ENCODE results near the gene TCOF1. TPM values are rescaled to one million over a fixed set of nuclear protein-coding genes. Genes with fewer than 3 reads are reported as not detected.

The TCOF1 gene
- total RNA-seq, 1 donor from 2014 or later, result 32.5 TPM

DNA sequence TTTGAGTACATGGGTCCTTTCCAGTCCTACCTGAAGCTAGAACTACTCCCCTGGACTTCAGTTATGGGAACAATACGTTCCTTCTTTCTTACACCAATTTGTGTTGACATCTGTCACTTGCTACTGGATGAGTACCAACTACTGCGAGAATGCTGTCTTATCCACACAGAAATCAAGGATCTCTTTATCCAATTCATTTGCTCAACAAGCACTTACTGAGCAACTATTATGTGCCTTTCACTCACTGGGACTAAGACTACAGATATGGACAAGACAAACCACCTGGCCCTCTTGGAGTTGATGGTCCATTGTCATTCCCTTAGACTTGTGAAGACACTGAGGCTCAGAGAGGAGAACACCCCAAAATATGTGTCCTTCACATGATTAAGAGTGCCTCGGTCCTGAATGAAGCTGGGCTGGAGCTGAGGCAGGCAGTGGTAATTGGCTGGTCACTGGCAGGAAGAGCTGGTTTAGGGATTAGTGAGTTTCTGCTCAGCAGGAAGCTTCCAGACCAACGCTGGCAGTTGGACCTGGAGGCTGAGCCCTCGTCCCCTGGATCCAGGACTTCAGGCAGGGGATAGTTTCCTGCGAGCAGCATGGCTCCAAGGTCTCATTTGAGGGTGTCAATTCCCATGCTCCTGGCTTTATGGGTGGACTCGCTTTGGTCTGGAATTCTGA is 46.3 kb upstream of the TCOF1 start:
- H3K9me3 Mint-ChIP-seq (ENCODE audit: unreplicated experiment), result no peaks in the 10 kb centered on the region

DNA sequence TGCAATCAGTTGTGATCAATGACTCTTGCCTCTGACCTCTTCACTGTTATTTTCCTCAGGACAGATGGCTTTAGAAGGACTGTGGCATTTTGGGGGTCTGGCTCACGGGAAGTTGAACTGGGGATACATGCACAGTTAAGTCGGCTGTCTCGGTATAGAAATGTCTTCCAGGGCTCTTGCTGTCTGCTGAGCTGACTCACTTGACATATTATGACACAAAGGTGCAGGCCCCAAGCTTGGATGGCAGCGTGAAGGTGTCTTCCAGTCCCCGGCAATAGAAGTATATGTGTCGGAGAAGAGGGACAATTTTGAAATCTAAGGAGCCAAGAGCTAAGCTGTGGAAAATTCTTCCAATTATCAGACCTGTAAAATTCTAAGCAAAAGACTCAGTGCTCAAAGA is 45.0 kb upstream of the TCOF1 start:
- no peaks in the 10 kb centered on the region for H3K36me3 Mint-ChIP-seq (ENCODE audit: unreplicated experiment)
- no peak overlapping the region for H3K27ac Mint-ChIP-seq (ENCODE audit: unreplicated experiment)
- peaks cover 35% of the 10 kb centered on the region for H3K4me1 Mint-ChIP-seq (ENCODE audit: unreplicated experiment)
- no peak for DNase-seq (ENCODE audit: extremely low spot score, unreplicated experiment)
- TF ChIP-seq, protein P1, sequence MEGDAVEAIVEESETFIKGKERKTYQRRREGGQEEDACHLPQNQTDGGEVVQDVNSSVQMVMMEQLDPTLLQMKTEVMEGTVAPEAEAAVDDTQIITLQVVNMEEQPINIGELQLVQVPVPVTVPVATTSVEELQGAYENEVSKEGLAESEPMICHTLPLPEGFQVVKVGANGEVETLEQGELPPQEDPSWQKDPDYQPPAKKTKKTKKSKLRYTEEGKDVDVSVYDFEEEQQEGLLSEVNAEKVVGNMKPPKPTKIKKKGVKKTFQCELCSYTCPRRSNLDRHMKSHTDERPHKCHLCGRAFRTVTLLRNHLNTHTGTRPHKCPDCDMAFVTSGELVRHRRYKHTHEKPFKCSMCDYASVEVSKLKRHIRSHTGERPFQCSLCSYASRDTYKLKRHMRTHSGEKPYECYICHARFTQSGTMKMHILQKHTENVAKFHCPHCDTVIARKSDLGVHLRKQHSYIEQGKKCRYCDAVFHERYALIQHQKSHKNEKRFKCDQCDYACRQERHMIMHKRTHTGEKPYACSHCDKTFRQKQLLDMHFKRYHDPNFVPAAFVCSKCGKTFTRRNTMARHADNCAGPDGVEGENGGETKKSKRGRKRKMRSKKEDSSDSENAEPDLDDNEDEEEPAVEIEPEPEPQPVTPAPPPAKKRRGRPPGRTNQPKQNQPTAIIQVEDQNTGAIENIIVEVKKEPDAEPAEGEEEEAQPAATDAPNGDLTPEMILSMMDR (IDR thresholded peaks at IDR 0.05), result no peak
- H3K9me3 Mint-ChIP-seq (ENCODE audit: unreplicated experiment), result no peaks in the 10 kb centered on the region
- H3K27me3 Mint-ChIP-seq (ENCODE audit: unreplicated experiment), result no peaks in the 10 kb centered on the region
- H3K4me3 Mint-ChIP-seq (ENCODE audit: unreplicated experiment), result no peak overlapping the region

More for the DNA sequence above, 46.3 kb upstream of the TCOF1 start:
- Mint-ChIP-seq H3K27ac (ENCODE audit: unreplicated experiment) (no peak overlapping the region), H3K36me3 (ENCODE audit: unreplicated experiment) (no peaks in the 10 kb centered on the region), H3K27me3 (ENCODE audit: unreplicated experiment) (no peaks in the 10 kb centered on the region), H3K4me1 (ENCODE audit: unreplicated experiment) (peaks cover 28% of the 10 kb centered on the region), H3K4me3 (ENCODE audit: unreplicated experiment) (no peak overlapping the region)
- TF ChIP-seq, protein P1 (IDR thresholded peaks at IDR 0.05), result no peak
- no peak for DNase-seq (ENCODE audit: extremely low spot score, unreplicated experiment)

DNA sequence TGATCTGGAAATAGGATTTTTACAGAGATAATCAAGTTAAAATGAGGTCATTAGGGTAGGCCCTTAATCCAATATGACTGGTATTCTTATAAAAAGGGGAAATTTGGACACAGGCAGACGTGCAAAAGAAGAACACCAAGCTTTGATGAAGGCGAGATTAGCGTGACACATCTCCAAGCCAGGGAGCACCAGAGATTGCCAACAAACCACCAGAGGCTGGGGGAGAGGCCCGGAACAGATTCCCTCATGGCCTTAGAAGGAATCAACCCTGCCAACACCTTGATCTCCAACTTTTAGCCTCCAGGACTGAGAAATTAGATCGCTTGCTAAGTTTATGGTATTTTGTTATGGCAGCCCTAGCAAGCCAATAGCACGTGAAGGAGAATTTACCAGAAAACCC is 44.0 kb upstream of the TCOF1 start:
- H3K4me1 Mint-ChIP-seq (ENCODE audit: unreplicated experiment), result peaks cover 39% of the 10 kb centered on the region
- TF ChIP-seq, protein P1 (IDR thresholded peaks at IDR 0.05), result no peak

DNA sequence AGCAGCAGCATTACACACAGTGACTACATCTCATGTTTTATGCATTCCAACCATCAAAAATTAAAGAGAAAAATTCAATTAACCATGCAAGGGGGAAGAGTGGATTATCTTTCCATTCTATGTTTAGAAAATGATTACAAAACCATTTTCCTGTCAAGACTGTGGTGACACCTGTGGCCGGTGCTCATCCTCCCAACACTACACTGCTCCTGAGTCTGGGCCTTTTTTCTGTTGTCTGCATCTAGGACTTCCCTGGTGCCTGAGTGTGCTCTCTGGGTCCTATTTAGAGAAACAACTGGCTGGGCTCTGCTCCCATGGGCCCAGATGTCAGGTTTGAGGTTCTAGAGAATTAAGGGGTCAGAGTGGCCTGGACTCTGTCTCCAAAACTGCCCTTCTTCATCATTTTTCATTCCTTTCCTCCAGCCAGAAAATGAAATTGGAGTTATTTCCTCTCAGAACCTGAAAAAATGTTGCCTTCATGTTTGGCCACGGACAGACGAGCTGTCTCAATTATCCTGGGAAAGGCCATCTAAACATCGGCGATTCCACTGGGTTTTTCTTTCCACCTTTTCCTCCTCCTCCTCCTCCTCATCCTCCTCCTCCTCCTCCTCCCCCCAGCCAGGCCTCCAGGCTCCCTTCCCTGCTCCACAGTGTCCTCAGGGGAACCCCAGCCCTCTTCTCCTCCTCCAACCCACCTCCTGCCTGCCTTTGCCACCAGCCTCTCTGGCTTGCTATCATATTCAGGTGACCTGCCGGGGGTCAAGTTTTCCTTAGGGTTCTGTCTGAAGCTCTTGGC is 43.4 kb upstream of the TCOF1 start:
- Mint-ChIP-seq H3K27me3 (ENCODE audit: unreplicated experiment) (no peaks in the 10 kb centered on the region), H3K9me3 (ENCODE audit: unreplicated experiment) (no peaks in the 10 kb centered on the region), H3K27ac (ENCODE audit: unreplicated experiment) (no peak overlapping the region), H3K4me1 (ENCODE audit: unreplicated experiment) (peaks cover 42% of the 10 kb centered on the region), H3K4me3 (ENCODE audit: unreplicated experiment) (no peak overlapping the region), H3K36me3 (ENCODE audit: unreplicated experiment) (no peaks in the 10 kb centered on the region)
- TF ChIP-seq, protein P1 (IDR thresholded peaks at IDR 0.05), result no peak
- no peak for DNase-seq (ENCODE audit: extremely low spot score, unreplicated experiment)

More for the DNA sequence above, 44.0 kb upstream of the TCOF1 start:
- Mint-ChIP-seq H3K9me3 (ENCODE audit: unreplicated experiment) (no peaks in the 10 kb centered on the region), H3K27ac (ENCODE audit: unreplicated experiment) (no peak overlapping the region), H3K27me3 (ENCODE audit: unreplicated experiment) (no peaks in the 10 kb centered on the region), H3K36me3 (ENCODE audit: unreplicated experiment) (no peaks in the 10 kb centered on the region), H3K4me3 (ENCODE audit: unreplicated experiment) (no peak overlapping the region)
- DNase-seq (ENCODE audit: extremely low spot score, unreplicated experiment), result no peak

DNA sequence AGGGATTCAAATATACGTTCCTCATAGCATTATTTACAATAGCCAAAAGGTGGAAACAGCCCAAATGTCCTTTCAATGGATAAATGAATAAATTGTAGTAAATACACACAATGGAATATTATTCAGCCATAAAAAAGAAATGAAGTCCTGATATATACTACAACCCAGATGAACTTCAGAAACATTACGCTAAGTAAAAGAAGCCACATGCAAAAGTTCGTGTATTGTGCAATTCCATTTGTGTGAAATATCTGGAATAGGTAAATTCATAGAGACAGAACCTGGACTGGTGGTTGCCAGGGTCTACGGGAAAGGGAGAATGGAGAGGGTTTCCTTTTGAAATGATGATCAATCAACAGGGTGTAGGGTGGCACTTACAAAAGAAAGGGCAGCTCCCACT is 42.3 kb upstream of the TCOF1 start:
- H3K4me3 Mint-ChIP-seq (ENCODE audit: unreplicated experiment), result no peak overlapping the region
- H3K27ac Mint-ChIP-seq (ENCODE audit: unreplicated experiment), result no peak overlapping the region
- H3K4me1 Mint-ChIP-seq (ENCODE audit: unreplicated experiment), result peaks cover 44% of the 10 kb centered on the region
- no peaks in the 10 kb centered on the region for H3K9me3 Mint-ChIP-seq (ENCODE audit: unreplicated experiment)
- TF ChIP-seq, protein P1 (IDR thresholded peaks at IDR 0.05), result no peak
- no peak for DNase-seq (ENCODE audit: extremely low spot score, unreplicated experiment)
- no peaks in the 10 kb centered on the region for H3K36me3 Mint-ChIP-seq (ENCODE audit: unreplicated experiment)
- H3K27me3 Mint-ChIP-seq (ENCODE audit: unreplicated experiment), result no peaks in the 10 kb centered on the region
